HAP-1 (cell line): ENCODE data around the gene NLRP4.

Experiments used
- DNase-seq, 2 experiments: peaks; one replicate each; pipeline ENCODE4 v3.0.0-alpha.2; 2016 to 2020; ENCODE audit warnings: low spot score in 2 of 2
- H3K27me3 ChIP-seq: fragments of 250-450 bp; sonication (Bioruptor Pico); 2 replicates; pipeline ENCODE4 v1.5.1; 2020; ENCODE audit warnings: low read depth, mild to moderate bottlenecking, moderate library complexity
- H3K36me3 ChIP-seq: fragments of 250-450 bp; sonication (Bioruptor Pico); replicated peaks from 2 replicates; pipeline ENCODE4 v1.5.1; 2020; ENCODE audit warnings: mild to moderate bottlenecking
- H3K4me1 ChIP-seq: fragments of 250-450 bp; sonication (Bioruptor Pico); 2 replicates; pipeline ENCODE4 v1.5.1; 2020; ENCODE audit warnings: mild to moderate bottlenecking
- H3K4me3 ChIP-seq: fragments of 250-450 bp; sonication (Bioruptor Pico); 2 replicates; pipeline ENCODE4 v1.5.1; 2020; ENCODE audit warnings: mild to moderate bottlenecking, moderate library complexity
- H3K9me3 ChIP-seq: fragments of 250-450 bp; sonication (Bioruptor Pico); 2 replicates; pipeline ENCODE4 v1.5.1; 2020; ENCODE audit warnings: mild to moderate bottlenecking, moderate library complexity
- in situ Hi-C: fragments of 300-500 bp; cut with MboI; formaldehyde crosslinking; loops from 3 replicates; pipeline ENCODE4 v1.14.3; 2020; ENCODE audit warnings: low sequenced_read_pairs, inconsistent platforms, mixed read lengths

The NLRP4 gene, protein sequence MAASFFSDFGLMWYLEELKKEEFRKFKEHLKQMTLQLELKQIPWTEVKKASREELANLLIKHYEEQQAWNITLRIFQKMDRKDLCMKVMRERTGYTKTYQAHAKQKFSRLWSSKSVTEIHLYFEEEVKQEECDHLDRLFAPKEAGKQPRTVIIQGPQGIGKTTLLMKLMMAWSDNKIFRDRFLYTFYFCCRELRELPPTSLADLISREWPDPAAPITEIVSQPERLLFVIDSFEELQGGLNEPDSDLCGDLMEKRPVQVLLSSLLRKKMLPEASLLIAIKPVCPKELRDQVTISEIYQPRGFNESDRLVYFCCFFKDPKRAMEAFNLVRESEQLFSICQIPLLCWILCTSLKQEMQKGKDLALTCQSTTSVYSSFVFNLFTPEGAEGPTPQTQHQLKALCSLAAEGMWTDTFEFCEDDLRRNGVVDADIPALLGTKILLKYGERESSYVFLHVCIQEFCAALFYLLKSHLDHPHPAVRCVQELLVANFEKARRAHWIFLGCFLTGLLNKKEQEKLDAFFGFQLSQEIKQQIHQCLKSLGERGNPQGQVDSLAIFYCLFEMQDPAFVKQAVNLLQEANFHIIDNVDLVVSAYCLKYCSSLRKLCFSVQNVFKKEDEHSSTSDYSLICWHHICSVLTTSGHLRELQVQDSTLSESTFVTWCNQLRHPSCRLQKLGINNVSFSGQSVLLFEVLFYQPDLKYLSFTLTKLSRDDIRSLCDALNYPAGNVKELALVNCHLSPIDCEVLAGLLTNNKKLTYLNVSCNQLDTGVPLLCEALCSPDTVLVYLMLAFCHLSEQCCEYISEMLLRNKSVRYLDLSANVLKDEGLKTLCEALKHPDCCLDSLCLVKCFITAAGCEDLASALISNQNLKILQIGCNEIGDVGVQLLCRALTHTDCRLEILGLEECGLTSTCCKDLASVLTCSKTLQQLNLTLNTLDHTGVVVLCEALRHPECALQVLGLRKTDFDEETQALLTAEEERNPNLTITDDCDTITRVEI

DNA sequence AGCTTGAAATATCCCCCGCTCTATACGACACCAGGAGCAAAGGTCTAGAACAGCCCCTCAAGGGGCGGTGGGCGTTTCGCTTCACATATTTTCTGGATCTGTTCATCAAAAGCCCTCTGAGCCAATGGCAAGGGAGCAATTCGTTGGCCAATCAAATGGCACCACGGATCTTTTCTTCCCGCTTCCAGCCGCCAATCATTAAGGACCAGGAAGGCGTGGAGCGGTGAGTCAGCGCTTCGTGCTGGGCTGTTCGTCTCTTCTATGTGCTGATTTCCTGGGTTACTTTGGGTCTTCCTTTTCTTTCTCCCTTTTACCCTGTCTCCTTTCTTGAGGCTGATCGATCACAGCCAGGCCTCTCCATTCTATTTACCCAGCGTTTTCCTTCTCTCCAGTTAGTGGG is at the start of gene NLRP4:
TSS of gene NLRP4 (plus strand) at position 201 of the 400 bp plus-strand sequence. CDS start 15,541 bp downstream, outside the sequence.
- no peaks in the 10 kb centered on the region for H3K9me3 ChIP-seq
- no peaks in the 10 kb centered on the region for H3K4me1 ChIP-seq
- no peak within 1 kb of the TSS for H3K4me3 ChIP-seq
- no peak for DNase-seq
- no peaks in the 10 kb centered on the region for H3K27me3 ChIP-seq
- in situ Hi-C loops, result no loop called here
- no peaks in the 10 kb centered on the region for H3K36me3 ChIP-seq

GRCh38 chr19:55795021-55795420 is 41.3 kb upstream of the NLRP4 start:
- DNase-seq, result no peak
- Histone ChIP-seq H3K4me1 (no peaks in the 10 kb centered on the region), H3K36me3 (no peaks in the 10 kb centered on the region), H3K27me3 (no peaks in the 10 kb centered on the region), H3K4me3 (no peak overlapping the region), H3K9me3 (no peaks in the 10 kb centered on the region)
- in situ Hi-C loops, result no loop called here

DNA sequence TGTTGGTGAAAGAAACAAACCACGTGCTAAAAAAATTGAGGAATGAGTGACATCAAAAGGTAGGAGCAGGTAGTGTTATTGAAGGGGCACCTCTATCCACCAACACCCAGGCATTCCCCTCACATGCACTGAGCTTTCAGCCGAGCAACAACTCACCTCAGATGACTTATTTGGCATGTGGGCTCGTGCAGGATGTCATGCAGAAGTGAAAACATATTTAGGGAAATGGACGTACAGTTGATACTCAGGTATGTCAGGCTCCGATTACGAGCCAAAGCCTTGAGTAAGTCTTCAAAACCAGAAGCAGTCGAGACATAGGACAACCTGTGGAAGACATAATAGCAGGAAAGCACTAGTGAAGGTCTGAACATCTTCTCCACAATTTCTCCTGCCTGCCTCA is 34.9 kb upstream of the NLRP4 start:
- DNase-seq, result no peak
- Histone ChIP-seq H3K4me1 (no peaks in the 10 kb centered on the region), H3K36me3 (no peaks in the 10 kb centered on the region), H3K27me3 (no peaks in the 10 kb centered on the region), H3K4me3 (no peak overlapping the region), H3K9me3 (no peaks in the 10 kb centered on the region)
- in situ Hi-C loops, result no loop called here

GRCh38 chr19:55802281-55802680 is 34.1 kb upstream of the NLRP4 start:
- Histone ChIP-seq H3K36me3 (no peaks in the 10 kb centered on the region), H3K27me3 (no peaks in the 10 kb centered on the region), H3K4me3 (no peak overlapping the region), H3K9me3 (no peaks in the 10 kb centered on the region), H3K4me1 (no peaks in the 10 kb centered on the region)
- in situ Hi-C loops, result no loop called here
- DNase-seq, result no peak

GRCh38 chr19:55809381-55810058 is 26.8 kb upstream of the NLRP4 start:
- peak; percentile 52 to 65 for DNase-seq
- Histone ChIP-seq H3K27me3 (no peaks in the 10 kb centered on the region), H3K4me3 (no peak overlapping the region), H3K9me3 (0 out of 2 replicates have a peak, but pooled peaks cover 2% of the 10 kb centered on the region), H3K36me3 (no peaks in the 10 kb centered on the region), H3K4me1 (no peaks in the 10 kb centered on the region)
- in situ Hi-C loops, result no loop called here

GRCh38 chr19:55811340-55811739 is 25.0 kb upstream of the NLRP4 start:
- H3K36me3 ChIP-seq, result no peaks in the 10 kb centered on the region
- no peak overlapping the region for H3K4me3 ChIP-seq
- H3K9me3 ChIP-seq, result 0 out of 2 replicates have a peak, but pooled peaks cover 2% of the 10 kb centered on the region
- no peaks in the 10 kb centered on the region for H3K27me3 ChIP-seq
- in situ Hi-C loops, result no loop called here
- no peaks in the 10 kb centered on the region for H3K4me1 ChIP-seq
- DNase-seq, result no peak

GRCh38 chr19:55812449-55812848 is 23.9 kb upstream of the NLRP4 start:
- in situ Hi-C loops, result no loop called here
- Histone ChIP-seq H3K9me3 (0 out of 2 replicates have a peak, but pooled peaks cover 2% of the 10 kb centered on the region), H3K4me1 (no peaks in the 10 kb centered on the region), H3K36me3 (no peaks in the 10 kb centered on the region), H3K4me3 (no peak overlapping the region), H3K27me3 (no peaks in the 10 kb centered on the region)
- no peak for DNase-seq

- H3K4me1 ChIP-seq, result no peaks in the 10 kb centered on the region
- H3K9me3 ChIP-seq, result 0 out of 2 replicates have a peak, but pooled peaks cover under 1% of the 10 kb centered on the region
- in situ Hi-C loops, result no loop called here
- H3K4me3 ChIP-seq, result no peak overlapping the region
- DNase-seq, result no peak
- H3K36me3 ChIP-seq, result no peaks in the 10 kb centered on the region
- H3K27me3 ChIP-seq, result no peaks in the 10 kb centered on the region
Observed at GRCh38 chr19:55813906-55814305, 22.4 kb upstream of the NLRP4 start.

- Histone ChIP-seq H3K9me3 (no peaks in the 10 kb centered on the region), H3K4me1 (no peaks in the 10 kb centered on the region), H3K36me3 (no peaks in the 10 kb centered on the region), H3K27me3 (no peaks in the 10 kb centered on the region), H3K4me3 (no peak overlapping the region)
- in situ Hi-C loops, result no loop called here
- no peak for DNase-seq
Observed at GRCh38 chr19:55820037-55820436, 16.3 kb upstream of the NLRP4 start.

DNA sequence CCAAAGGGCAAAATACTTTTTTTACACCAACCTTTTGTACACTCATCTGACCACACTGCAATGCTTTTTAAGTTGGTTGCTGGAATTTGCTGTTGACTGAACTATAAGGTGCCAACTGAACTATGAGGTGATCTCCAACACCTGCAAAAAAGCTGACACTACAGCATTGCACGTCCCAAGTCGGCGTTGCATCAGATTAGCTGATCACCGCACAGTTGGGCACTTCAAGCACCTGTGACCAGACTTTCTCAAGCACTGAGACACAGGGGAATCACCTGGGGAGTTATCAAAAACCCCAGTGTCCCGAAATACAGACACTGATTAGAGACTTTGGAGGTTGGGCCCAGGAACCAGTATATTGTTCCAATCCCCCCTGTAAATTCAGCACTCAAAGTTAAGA is 5.7 kb upstream of the NLRP4 start:
- Histone ChIP-seq H3K9me3 (no peaks in the 10 kb centered on the region), H3K36me3 (no peaks in the 10 kb centered on the region), H3K4me3 (no peak overlapping the region), H3K4me1 (no peaks in the 10 kb centered on the region), H3K27me3 (no peaks in the 10 kb centered on the region)
- DNase-seq, result no peak
- in situ Hi-C loops, result no loop called here

GRCh38 chr19:55831846-55832245 is 4.5 kb upstream of the NLRP4 start, which contains the start of gene NLRP11:
TSS of gene NLRP11 (minus strand) at chr19:55831999. CDS start at chr19:55818174, 13,825 bp downstream.
- H3K36me3 ChIP-seq, result no peaks in the 10 kb centered on the region
- no peak within 1 kb of the TSS for H3K4me3 ChIP-seq
- no peaks in the 10 kb centered on the region for H3K27me3 ChIP-seq
- no peak for DNase-seq
- no peaks in the 10 kb centered on the region for H3K4me1 ChIP-seq
- no peaks in the 10 kb centered on the region for H3K9me3 ChIP-seq
- in situ Hi-C loops, result no loop called here

- H3K36me3 ChIP-seq, result no peaks in the 10 kb centered on the region
- no peak for DNase-seq
- H3K4me3 ChIP-seq, result no peak overlapping the region
- in situ Hi-C loops, result no loop called here
- H3K4me1 ChIP-seq, result no peaks in the 10 kb centered on the region
- H3K9me3 ChIP-seq, result no peaks in the 10 kb centered on the region
- H3K27me3 ChIP-seq, result no peaks in the 10 kb centered on the region
Observed at GRCh38 chr19:55832676-55833075, 3.7 kb upstream of the NLRP4 start.

- H3K9me3 ChIP-seq, result no peaks in the 10 kb centered on the region
- in situ Hi-C loops, result no loop called here
- no peak for DNase-seq
Observed at GRCh38 chr19:55838251-55838650, 1.9 kb downstream of the NLRP4 start.

More at GRCh38 chr19:55838251-55838650, 1.9 kb downstream of the NLRP4 start:
- Histone ChIP-seq H3K27me3 (no peaks in the 10 kb centered on the region), H3K4me1 (no peaks in the 10 kb centered on the region), H3K4me3 (no peak overlapping the region), H3K36me3 (no peaks in the 10 kb centered on the region)
